RWPE2 (cell line): ENCODE data around the gene GRK5.

Source experiments
- ATAC-seq: fragments of 200-7000 bp; cut with Tn5 transposase; 3 replicates; pipeline ENCODE4 v1.9.1; 2021; ENCODE audit warnings: low read depth
- DNase-seq: peaks from one replicate; pipeline ENCODE4 v3.0.0-alpha.2; 2020; ENCODE audit warnings: low spot score
- H3K27ac ChIP-seq: fragments of 450-650 bp; 2 replicates; pipeline ENCODE4 v1.5.1; 2017; ENCODE audit warnings: mild to moderate bottlenecking; ENCODE audit not compliant: poor library complexity, severe bottlenecking
- H3K27me3 ChIP-seq: fragments of 250-450 bp; sonication (Bioruptor Pico); 2 replicates; pipeline ENCODE4 v1.5.1; 2021; ENCODE audit warnings: mild to moderate bottlenecking, moderate library complexity; ENCODE audit not compliant: insufficient read depth, poor library complexity, severe bottlenecking
- H3K36me3 ChIP-seq: fragments of 250-450 bp; sonication (Bioruptor Pico); 2 replicates; pipeline ENCODE4 v1.5.1; 2020; ENCODE audit warnings: low read depth, mild to moderate bottlenecking, moderate library complexity
- H3K4me1 ChIP-seq: fragments of 250-450 bp; sonication (Bioruptor Pico); 2 replicates; pipeline ENCODE4 v1.5.1; 2021; ENCODE audit warnings: mild to moderate bottlenecking, moderate library complexity; ENCODE audit not compliant: insufficient read depth, poor library complexity, severe bottlenecking
- H3K4me3 ChIP-seq: fragments of 250-450 bp; sonication (Bioruptor Pico); 2 replicates; pipeline ENCODE4 v1.5.1; 2021; ENCODE audit warnings: mild to moderate bottlenecking, moderate library complexity; ENCODE audit not compliant: severe bottlenecking
- H3K9me3 ChIP-seq: fragments of 250-450 bp; sonication (Bioruptor Pico); 2 replicates; pipeline ENCODE4 v1.5.1; 2021; ENCODE audit warnings: mild to moderate bottlenecking, moderate library complexity; ENCODE audit not compliant: severe bottlenecking
- TF ChIP-seq, protein P1 (sequence below): fragments of 450-650 bp; IDR thresholded peaks from one replicate; pipeline ENCODE4 v1.5.1; 2017; ENCODE audit warnings: mild to moderate bottlenecking, moderate library complexity; ENCODE audit not compliant: poor library complexity, severe bottlenecking

GRK5 gene

DNA sequence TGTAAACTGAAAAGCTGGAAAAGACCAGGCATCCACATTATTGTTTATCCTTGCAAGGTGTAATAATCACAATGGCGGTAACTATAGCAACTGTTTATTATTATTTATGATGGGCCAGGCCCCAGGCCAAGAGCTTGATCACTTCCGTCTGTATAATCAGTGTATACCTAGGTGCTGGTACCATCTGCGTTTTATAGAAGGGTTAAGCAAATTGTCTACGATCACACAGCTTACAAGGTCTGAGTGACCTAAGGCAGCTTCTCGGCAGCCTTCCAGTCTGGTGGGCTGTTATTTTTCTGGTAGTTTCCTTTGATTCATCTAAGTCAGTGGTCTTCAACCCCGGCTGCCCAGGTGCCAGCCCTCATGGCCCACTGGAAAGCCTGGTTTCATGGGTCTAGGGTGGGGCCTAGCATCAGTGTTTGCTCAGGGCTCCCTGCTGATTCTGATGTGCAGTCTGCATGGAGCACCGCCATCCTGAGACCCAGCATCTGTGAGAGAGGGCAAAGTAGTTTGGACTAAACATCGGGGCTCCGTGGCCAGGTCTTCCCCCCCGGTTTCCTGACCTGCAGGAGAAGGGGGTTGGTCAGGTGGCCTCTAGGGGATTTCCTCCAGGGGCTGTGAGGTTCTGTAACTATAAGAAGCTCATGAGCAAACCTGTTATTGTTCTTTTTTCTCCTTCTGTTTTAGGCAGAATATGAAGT, 188.8 kb downstream of the GRK5 start:
- H3K4me1 ChIP-seq: no peaks in the 10 kb centered on the region
- no peak for ATAC-seq
- TF ChIP-seq, protein P1, sequence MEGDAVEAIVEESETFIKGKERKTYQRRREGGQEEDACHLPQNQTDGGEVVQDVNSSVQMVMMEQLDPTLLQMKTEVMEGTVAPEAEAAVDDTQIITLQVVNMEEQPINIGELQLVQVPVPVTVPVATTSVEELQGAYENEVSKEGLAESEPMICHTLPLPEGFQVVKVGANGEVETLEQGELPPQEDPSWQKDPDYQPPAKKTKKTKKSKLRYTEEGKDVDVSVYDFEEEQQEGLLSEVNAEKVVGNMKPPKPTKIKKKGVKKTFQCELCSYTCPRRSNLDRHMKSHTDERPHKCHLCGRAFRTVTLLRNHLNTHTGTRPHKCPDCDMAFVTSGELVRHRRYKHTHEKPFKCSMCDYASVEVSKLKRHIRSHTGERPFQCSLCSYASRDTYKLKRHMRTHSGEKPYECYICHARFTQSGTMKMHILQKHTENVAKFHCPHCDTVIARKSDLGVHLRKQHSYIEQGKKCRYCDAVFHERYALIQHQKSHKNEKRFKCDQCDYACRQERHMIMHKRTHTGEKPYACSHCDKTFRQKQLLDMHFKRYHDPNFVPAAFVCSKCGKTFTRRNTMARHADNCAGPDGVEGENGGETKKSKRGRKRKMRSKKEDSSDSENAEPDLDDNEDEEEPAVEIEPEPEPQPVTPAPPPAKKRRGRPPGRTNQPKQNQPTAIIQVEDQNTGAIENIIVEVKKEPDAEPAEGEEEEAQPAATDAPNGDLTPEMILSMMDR: no peak
- H3K4me3 ChIP-seq: no peak overlapping the region
- H3K36me3 ChIP-seq: no peaks in the 10 kb centered on the region
- DNase-seq: no peak
- H3K27me3 ChIP-seq: no peaks in the 10 kb centered on the region
- no peak overlapping the region for H3K27ac ChIP-seq
- no peaks in the 10 kb centered on the region for H3K9me3 ChIP-seq

DNA sequence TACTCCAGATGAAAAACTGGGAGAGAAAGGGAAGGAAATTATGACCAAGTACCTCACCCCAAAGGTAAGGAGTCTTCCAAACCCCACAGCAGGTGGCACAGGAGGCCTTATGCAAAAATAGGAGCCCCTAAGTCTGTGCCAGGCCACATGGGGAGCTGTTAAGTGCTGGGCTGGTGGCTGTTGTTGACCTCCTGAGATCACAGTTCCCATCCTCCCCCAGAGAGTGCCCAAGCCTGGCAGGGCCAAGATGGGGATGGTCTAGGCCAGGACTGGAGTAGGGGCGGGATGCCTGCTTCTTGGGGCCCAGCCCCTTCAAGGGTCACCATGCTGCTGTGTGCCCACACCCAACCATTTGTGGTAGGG, 189.3 kb downstream of the GRK5 start:
- TF ChIP-seq, protein P1: no peak
- no peak overlapping the region for H3K4me3 ChIP-seq
- H3K27ac ChIP-seq: no peak overlapping the region
- peaks cover 2% of the 10 kb centered on the region for H3K4me1 ChIP-seq
- no peaks in the 10 kb centered on the region for H3K9me3 ChIP-seq
- DNase-seq (no peak), ATAC-seq (no peak)
- no peaks in the 10 kb centered on the region for H3K36me3 ChIP-seq
- H3K27me3 ChIP-seq: no peaks in the 10 kb centered on the region

DNA sequence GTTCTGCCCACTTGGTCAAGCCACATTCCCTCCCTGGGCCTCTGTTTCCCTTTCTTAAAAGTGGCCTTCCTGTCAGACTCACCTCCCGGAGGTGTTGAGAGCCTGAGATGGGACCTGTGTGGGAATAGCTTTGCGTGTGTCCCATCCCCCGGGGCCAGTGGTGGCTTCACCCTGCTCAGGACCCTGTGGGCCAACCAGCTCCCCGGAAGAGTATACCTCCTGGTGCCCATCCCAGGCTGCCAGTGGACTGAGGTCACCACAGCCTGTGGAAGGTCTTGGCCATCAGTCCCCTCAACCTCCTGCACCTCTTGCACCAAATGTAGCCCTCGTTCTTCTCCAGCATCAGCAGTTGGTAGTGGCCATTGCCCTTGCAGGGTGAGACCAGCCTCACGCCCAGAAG, 190.0 kb downstream of the GRK5 start:
- TF ChIP-seq, protein P1: no peak
- Histone ChIP-seq H3K27ac (no peak overlapping the region), H3K27me3 (no peaks in the 10 kb centered on the region), H3K36me3 (no peaks in the 10 kb centered on the region), H3K9me3 (no peaks in the 10 kb centered on the region), H3K4me1 (peaks cover 2% of the 10 kb centered on the region), H3K4me3 (no peak overlapping the region)
- DNase-seq (no peak), ATAC-seq (no peak)

DNA sequence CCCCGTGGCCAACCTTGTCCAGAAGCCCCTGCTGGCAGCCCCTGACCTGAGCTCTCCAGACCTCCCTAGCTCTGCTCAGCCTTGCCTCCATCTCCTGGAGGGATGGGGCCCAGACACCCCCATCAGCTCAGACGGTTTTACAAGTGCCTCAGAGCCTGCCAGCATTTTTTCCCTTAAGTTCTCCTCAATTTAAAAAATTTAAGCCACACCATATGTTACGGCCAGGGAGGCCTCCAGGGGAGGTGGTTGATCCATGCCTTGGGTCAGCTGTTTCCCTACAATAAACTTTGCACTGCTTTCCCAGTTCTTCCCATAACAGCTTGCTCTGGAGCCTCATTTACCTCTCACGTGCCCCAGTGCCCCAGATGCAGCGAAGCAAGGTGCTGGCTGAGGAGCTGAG, 191.6 kb downstream of the GRK5 start:
- Histone ChIP-seq H3K27me3 (no peaks in the 10 kb centered on the region), H3K4me1 (peaks cover 2% of the 10 kb centered on the region), H3K27ac (no peak overlapping the region), H3K4me3 (no peak overlapping the region), H3K36me3 (no peaks in the 10 kb centered on the region), H3K9me3 (no peaks in the 10 kb centered on the region)
- TF ChIP-seq, protein P1: no peak
- ATAC-seq (no peak), DNase-seq (no peak)

DNA sequence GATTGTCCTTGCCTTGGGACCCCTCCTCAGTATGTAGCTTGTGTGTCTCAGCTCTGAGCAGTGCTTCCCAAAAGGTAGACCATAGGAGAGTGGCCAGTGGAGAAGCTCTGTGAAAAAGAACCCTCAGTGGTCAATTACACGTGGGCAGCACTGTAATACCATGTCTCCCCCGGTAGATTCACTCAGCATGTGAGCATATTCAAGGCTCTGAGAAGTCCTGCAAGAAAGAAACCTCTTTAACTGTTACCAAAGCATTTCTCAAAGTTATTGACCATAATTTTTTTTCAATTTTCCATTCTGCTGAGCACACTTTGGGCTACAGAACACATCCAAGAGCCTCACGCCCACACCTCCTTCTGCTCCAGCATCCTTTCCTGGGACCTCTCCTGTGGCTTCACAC, 192.1 kb downstream of the GRK5 start:
- Histone ChIP-seq H3K36me3 (no peaks in the 10 kb centered on the region), H3K27ac (no peak overlapping the region), H3K27me3 (no peaks in the 10 kb centered on the region), H3K4me1 (peaks cover 2% of the 10 kb centered on the region), H3K9me3 (no peaks in the 10 kb centered on the region), H3K4me3 (no peak overlapping the region)
- no peak for ATAC-seq
- DNase-seq: no peak
- TF ChIP-seq, protein P1: no peak
